Measurements from ENCODE around the gene ARHGAP28.
A peak's percentile ranks its signal among the peaks of the same experiment; 100 is the strongest.

The ARHGAP28 gene

GRCh38 chr18:6776188-6776587 is 46.7 kb downstream of the ARHGAP28 start:
- DNase-seq (ENCODE audit: low read depth): peak; percentile 64
- H3K4me3 ChIP-seq (replicated peaks; ENCODE audit: low read depth, low read length): no peak overlapping the region
- TF ChIP-seq CTCF (IDR thresholded peaks at IDR 0.05; ENCODE audit: low read length, missing control alignments): no peak

GRCh38 chr18:6777509-6777908 is 48.0 kb downstream of the ARHGAP28 start:
- DNase-seq (ENCODE audit: low read depth): no peak
- TF ChIP-seq CTCF (IDR thresholded peaks at IDR 0.05; ENCODE audit: low read length, missing control alignments): no peak
- no peak overlapping the region for H3K4me3 ChIP-seq (replicated peaks; ENCODE audit: low read depth, low read length)

- DNase-seq (ENCODE audit: low read depth): no peak
- TF ChIP-seq CTCF (IDR thresholded peaks at IDR 0.05; ENCODE audit: low read length, missing control alignments): no peak
- no peak overlapping the region for H3K4me3 ChIP-seq (replicated peaks; ENCODE audit: low read depth, low read length)
Measured at GRCh38 chr18:6778459-6779247, 49.1 kb downstream of the ARHGAP28 start.

GRCh38 chr18:6781142-6781714 is 51.7 kb downstream of the ARHGAP28 start:
- DNase-seq (ENCODE audit: low read depth): no peak
- no peak for TF ChIP-seq CTCF (IDR thresholded peaks at IDR 0.05; ENCODE audit: low read length, missing control alignments)
- no peak overlapping the region for H3K4me3 ChIP-seq (replicated peaks; ENCODE audit: low read depth, low read length)

- DNase-seq (ENCODE audit: low read depth): peak; percentile 40
Measured at GRCh38 chr18:6781796-6782195, 52.3 kb downstream of the ARHGAP28 start.

GRCh38 chr18:6782861-6783260 is 53.3 kb downstream of the ARHGAP28 start:
- H3K4me3 ChIP-seq (replicated peaks; ENCODE audit: low read depth, low read length): no peak overlapping the region
- DNase-seq (ENCODE audit: low read depth): no peak
- no peak for TF ChIP-seq CTCF (IDR thresholded peaks at IDR 0.05; ENCODE audit: low read length, missing control alignments)

More at GRCh38 chr18:6781796-6782195, 52.3 kb downstream of the ARHGAP28 start:
- no peak for TF ChIP-seq CTCF (IDR thresholded peaks at IDR 0.05; ENCODE audit: low read length, missing control alignments)
- H3K4me3 ChIP-seq (replicated peaks; ENCODE audit: low read depth, low read length): no peak overlapping the region
